ENCODE results near the gene MCM10.

DNA sequence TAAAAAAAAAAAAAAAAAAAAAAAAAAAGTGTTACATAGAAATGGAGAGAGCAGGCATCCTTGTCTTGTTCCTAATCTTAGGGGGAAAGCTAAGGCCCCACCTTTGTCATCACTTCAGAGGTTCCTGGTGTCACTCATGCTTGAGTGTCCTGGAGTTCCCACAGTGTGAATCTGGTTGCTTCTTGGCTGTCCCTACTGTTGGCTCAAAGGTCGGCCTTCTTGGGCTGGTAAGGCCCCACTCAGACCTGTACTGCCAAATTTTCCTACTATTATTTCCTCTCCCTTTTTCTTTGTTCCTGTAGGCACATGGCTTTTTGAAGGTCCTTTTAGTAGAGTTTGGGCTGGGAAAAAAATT is 39.9 kb upstream of the MCM10 start:
- no peak for TF ChIP-seq ZNF232 (CRISPR knock-in tag; IDR thresholded peaks at IDR 0.05)
- no peak for TF ChIP-seq ETV6 (IDR thresholded peaks at IDR 0.05; ENCODE audit: borderline replicate concordance in 1 of 2, low read depth in 2 of 2, low read length in 1 of 2)
- TF ChIP-seq ETV6 (CRISPR knock-in tag; IDR thresholded peaks at IDR 0.05; ENCODE audit: borderline replicate concordance), result no peak
- no peak for TF ChIP-seq MXI1 (IDR thresholded peaks at IDR 0.05; ENCODE audit: low read depth, low read length)
- no peak for TF ChIP-seq CHD7 (IDR thresholded peaks at IDR 0.05; ENCODE audit: low read depth, low read length)
- TF ChIP-seq BMI1 (IDR thresholded peaks at IDR 0.05; ENCODE audit: low read length), result no peak
- no peak for TF ChIP-seq SIN3A (IDR thresholded peaks at IDR 0.05; ENCODE audit: borderline replicate concordance in 2 of 2, control insufficient read depth in 1 of 2, low read depth in 2 of 2, low read length in 2 of 2)
- TF ChIP-seq SAP30 (IDR thresholded peaks at IDR 0.05; ENCODE audit: borderline replicate concordance, insufficient read depth, low read depth, low read length, poor library complexity, severe bottlenecking), result no peak
- TF ChIP-seq RAD21 (CRISPR knock-in tag; conservative IDR thresholded peaks at IDR 0.05 in 1 of 2, IDR thresholded peaks at IDR 0.05 in 1 of 2), result no peak
- no peak for TF ChIP-seq ATF1 (CRISPR knock-in tag; IDR thresholded peaks at IDR 0.05)
- TF ChIP-seq ATF1 (tag; IDR thresholded peaks at IDR 0.05), result no peak
- no peak for TF ChIP-seq CTCF (IDR thresholded peaks at IDR 0.05 in 2 of 3, conservative IDR thresholded peaks at IDR 0.05 in 1 of 3; ENCODE audit: insufficient read depth in 2 of 3, low read depth in 1 of 3, low read length in 3 of 3)
- no peak for TF ChIP-seq SREBF2 (CRISPR knock-in tag; IDR thresholded peaks at IDR 0.05)
- TF ChIP-seq, protein P1, sequence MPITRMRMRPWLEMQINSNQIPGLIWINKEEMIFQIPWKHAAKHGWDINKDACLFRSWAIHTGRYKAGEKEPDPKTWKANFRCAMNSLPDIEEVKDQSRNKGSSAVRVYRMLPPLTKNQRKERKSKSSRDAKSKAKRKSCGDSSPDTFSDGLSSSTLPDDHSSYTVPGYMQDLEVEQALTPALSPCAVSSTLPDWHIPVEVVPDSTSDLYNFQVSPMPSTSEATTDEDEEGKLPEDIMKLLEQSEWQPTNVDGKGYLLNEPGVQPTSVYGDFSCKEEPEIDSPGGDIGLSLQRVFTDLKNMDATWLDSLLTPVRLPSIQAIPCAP (CRISPR knock-in tag; IDR thresholded peaks at IDR 0.05; ENCODE audit: borderline replicate concordance), result no peak
- no peak for TF ChIP-seq NRF1 (conservative IDR thresholded peaks at IDR 0.05 in 1 of 2, IDR thresholded peaks at IDR 0.05 in 1 of 2)
- no peak for TF ChIP-seq HDAC6 (IDR thresholded peaks at IDR 0.05; ENCODE audit: low read depth, low read length)

All from K562 (cell line).